KBM-7 (cell line): ENCODE measurements around the gene ABL1.
"Not testable (repeated sequence)": the region's sequence is repeated elsewhere in the genome, so short reads cannot be mapped to it uniquely, and the experiment has no call there.

Experiments used
- DNase-seq: peaks from one replicate; pipeline ENCODE4 v3.0.0-alpha.2; 2015
- in situ Hi-C: fragments of 300-500 bp; cut with MboI; formaldehyde crosslinking; loops from 2 replicates; pipeline ENCODE4 v1.14.3; 2020; ENCODE audit warnings: low sequenced_read_pairs, low pct_unique_long_range_greater_than_20kb, mixed read lengths

Gene ABL1

GRCh38 chr9:130834371-130835336, at the start of gene ABL1:
TSS of gene ABL1 (plus strand) at chr9:130835254. CDS start at chr9:130835447, 193 bp downstream.
- in situ Hi-C loops = no loop called here
- no peak for DNase-seq

- no peak for DNase-seq
- in situ Hi-C loops = no loop called here
These were observed 49.0 kb upstream of the ABL1 start for GRCh38 chr9:130785940-130786508.

- no peak for DNase-seq
- in situ Hi-C loops = no loop called here
These were observed 48.5 kb upstream of the ABL1 start for GRCh38 chr9:130786526-130786925.

GRCh38 chr9:130789747-130790672, 45.0 kb upstream of the ABL1 start:
- DNase-seq = no peak
- in situ Hi-C loops = no loop called here

GRCh38 chr9:130791303-130791894, 43.7 kb upstream of the ABL1 start:
- in situ Hi-C loops = no loop called here
- DNase-seq = no peak

GRCh38 chr9:130793589-130793988, 41.5 kb upstream of the ABL1 start:
- DNase-seq = no peak
- in situ Hi-C loops = no loop called here

GRCh38 chr9:130794021-130794420, 41.0 kb upstream of the ABL1 start:
- in situ Hi-C loops, DNase-seq: not testable (repeated sequence)

GRCh38 chr9:130794423-130794822, 40.6 kb upstream of the ABL1 start:
- in situ Hi-C loops, DNase-seq: not testable (repeated sequence)

GRCh38 chr9:130794923-130795495, 40.0 kb upstream of the ABL1 start:
- DNase-seq = no peak
- in situ Hi-C loops = no loop called here

- in situ Hi-C loops, DNase-seq: not testable (repeated sequence)
These were observed 31.9 kb upstream of the ABL1 start for GRCh38 chr9:130803116-130803515.

- in situ Hi-C loops = no loop called here
- peak; percentile 30 for DNase-seq
These were observed 29.3 kb upstream of the ABL1 start for GRCh38 chr9:130805510-130806326.

GRCh38 chr9:130806327-130806716, 28.7 kb upstream of the ABL1 start:
- in situ Hi-C loops = no loop called here
- DNase-seq = no peak

GRCh38 chr9:130810609-130811136, 24.4 kb upstream of the ABL1 start:
- in situ Hi-C loops = no loop called here
- no peak for DNase-seq

- in situ Hi-C loops = no loop called here
- no peak for DNase-seq
These were observed 19.7 kb upstream of the ABL1 start for GRCh38 chr9:130815242-130815808.

- in situ Hi-C loops = no loop called here
- DNase-seq = no peak
These were observed 17.1 kb upstream of the ABL1 start for GRCh38 chr9:130817914-130818313.

GRCh38 chr9:130820135-130820738, 14.8 kb upstream of the ABL1 start:
- DNase-seq = no peak
- in situ Hi-C loops = no loop called here

GRCh38 chr9:130823435-130823834, 11.6 kb upstream of the ABL1 start:
- no peak for DNase-seq
- in situ Hi-C loops = no loop called here
